HepG2 (cell line): ENCODE results near the gene LIME1. TPM values are rescaled to one million over a fixed set of nuclear protein-coding genes. Genes with fewer than 3 reads are reported as not detected.

Experiments used
- CENPT ChIP-seq: sonication (generic); formaldehyde crosslinking; IDR thresholded peaks from 2 replicates; pipeline ENCODE4 v1.8.0; 2022; ENCODE audit warnings: low read depth, mild to moderate bottlenecking, moderate library complexity, missing genetic modification reagents
- EZH2 ChIP-seq: conservative IDR thresholded peaks from 2 replicates; pipeline ENCODE4 v1.6.1; 2012; ENCODE audit warnings: mild to moderate bottlenecking, low read depth, low read length, moderate library complexity
- FOSL1 ChIP-seq: sonication (generic); formaldehyde crosslinking; IDR thresholded peaks from 2 replicates; pipeline ENCODE4 v1.9.0; 2021; ENCODE audit warnings: missing genetic modification reagents, borderline replicate concordance
- MAZ ChIP-seq, 2 experiments: sonication (generic) in 1 of 2; formaldehyde crosslinking in 1 of 2; IDR thresholded peaks; 2 replicates each; pipeline versions ENCODE4 v1.5.0 to v1.6.1; 2012 to 2020; ENCODE audit warnings: low read depth in 2 of 2, mild to moderate bottlenecking in 2 of 2, borderline replicate concordance in 1 of 2, improper control_type of control experiment in 1 of 2, low read length in 1 of 2, missing genetic modification reagents in 1 of 2, moderate library complexity in 1 of 2
- NFE2 ChIP-seq: sonication (generic); formaldehyde crosslinking; IDR thresholded peaks from 2 replicates; pipeline ENCODE4 v1.4.0; 2020; ENCODE audit warnings: missing genetic modification reagents
- PAWR ChIP-seq: sonication (generic); formaldehyde crosslinking; IDR thresholded peaks from 2 replicates; pipeline ENCODE4 v1.4.0; 2020; ENCODE audit warnings: missing genetic modification reagents, mild to moderate bottlenecking, borderline replicate concordance
- REXO4 ChIP-seq: sonication (generic); formaldehyde crosslinking; IDR thresholded peaks from 2 replicates; pipeline ENCODE4 v1.8.0; 2022; ENCODE audit warnings: missing genetic modification reagents, mild to moderate bottlenecking, borderline replicate concordance
- SKIL ChIP-seq: sonication (generic); formaldehyde crosslinking; IDR thresholded peaks from 2 replicates; pipeline ENCODE4 v1.8.0; 2022; ENCODE audit warnings: missing genetic modification reagents, mild to moderate bottlenecking, moderate library complexity, borderline replicate concordance
- SMYD3 ChIP-seq: sonication (generic); formaldehyde crosslinking; IDR thresholded peaks from 2 replicates; pipeline ENCODE4 v1.8.1; 2023; ENCODE audit warnings: mild to moderate bottlenecking, missing genetic modification reagents
- TOPORS ChIP-seq: sonication (generic); formaldehyde crosslinking; IDR thresholded peaks from 2 replicates; pipeline ENCODE4 v1.8.0; 2023; ENCODE audit warnings: mild to moderate bottlenecking, missing genetic modification reagents
- ZFP36L2 ChIP-seq: sonication (generic); formaldehyde crosslinking; IDR thresholded peaks from 2 replicates; pipeline ENCODE4 v1.4.0; 2020; ENCODE audit warnings: missing genetic modification reagents
- ZKSCAN1 ChIP-seq: fragments of 150-350 bp; IDR thresholded peaks from 2 replicates; pipeline ENCODE4 v1.6.1; 2014; ENCODE audit warnings: low read length
- ZNF414 ChIP-seq: sonication (generic); formaldehyde crosslinking; IDR thresholded peaks from 2 replicates; pipeline ENCODE4 v1.5.0; 2020; ENCODE audit warnings: missing genetic modification reagents
- ZNF775 ChIP-seq: sonication (generic); formaldehyde crosslinking; IDR thresholded peaks from 2 replicates; pipeline ENCODE4 v1.4.0; 2020; ENCODE audit warnings: missing genetic modification reagents, mild to moderate bottlenecking, moderate library complexity, borderline replicate concordance
- ZSCAN25 ChIP-seq: sonication (generic); formaldehyde crosslinking; IDR thresholded peaks from 2 replicates; pipeline ENCODE4 v1.8.0; 2022; ENCODE audit warnings: mild to moderate bottlenecking, missing genetic modification reagents
- polyA plus RNA-seq, 8 experiments: library from polyadenylated mRNA; depleted of rRNA in 3 of 8; stranded (reverse) in 7 of 8; unstranded in 1 of 8; fragments of >200 nt; fragmentation: Illumina TruSeq in 4 of 8; extraction: Trizol in 4 of 8; gene quantifications; 2 replicates each; pipeline versions ENCODE4 v1.2.1 to v1.2.3, GENCODE V29; 2011 to 2016; ENCODE audit warnings: low read depth in 4 of 8, missing spikeins in 1 of 8, mixed read lengths in 1 of 8; ENCODE audit not compliant: insufficient read depth in 1 of 8
- total RNA-seq, 5 experiments: library from RNA; depleted of rRNA; stranded (reverse); fragments of >200 nt; fragmentation: Illumina TruSeq; extraction: Trizol; gene quantifications; 2 replicates each; pipeline ENCODE4 v1.2.3, GENCODE V29; 2016; ENCODE audit warnings: low read depth in 1 of 5
- TF ChIP-seq, protein P1 (sequence below): sonication (generic); formaldehyde crosslinking; IDR thresholded peaks from 2 replicates; pipeline ENCODE4 v1.4.0; 2020; ENCODE audit warnings: mild to moderate bottlenecking, missing genetic modification reagents
- TF ChIP-seq, protein P2 (sequence below): sonication (generic); formaldehyde crosslinking; IDR thresholded peaks from 2 replicates; pipeline ENCODE4 v1.8.1; 2023; ENCODE audit warnings: missing genetic modification reagents, mild to moderate bottlenecking, borderline replicate concordance
- TF ChIP-seq, protein P3 (sequence below): sonication (generic); formaldehyde crosslinking; IDR thresholded peaks from 2 replicates; pipeline ENCODE4 v1.4.0; 2020; ENCODE audit warnings: mild to moderate bottlenecking, missing genetic modification reagents
- TF ChIP-seq, protein P4 (sequence below): IDR thresholded peaks from 2 replicates; pipeline ENCODE4 v1.6.1; 2016; ENCODE audit warnings: low read depth, missing genetic modification reagents, missing compliant biosample characterization

The LIME1 gene
- total and polyA plus RNA-seq, 2 of the 13 experiments (the other 11 are each of a cell fraction or from before 2014, with no cell fraction given), result 13.0 to 61.5 TPM

- TF ChIP-seq, protein P1, sequence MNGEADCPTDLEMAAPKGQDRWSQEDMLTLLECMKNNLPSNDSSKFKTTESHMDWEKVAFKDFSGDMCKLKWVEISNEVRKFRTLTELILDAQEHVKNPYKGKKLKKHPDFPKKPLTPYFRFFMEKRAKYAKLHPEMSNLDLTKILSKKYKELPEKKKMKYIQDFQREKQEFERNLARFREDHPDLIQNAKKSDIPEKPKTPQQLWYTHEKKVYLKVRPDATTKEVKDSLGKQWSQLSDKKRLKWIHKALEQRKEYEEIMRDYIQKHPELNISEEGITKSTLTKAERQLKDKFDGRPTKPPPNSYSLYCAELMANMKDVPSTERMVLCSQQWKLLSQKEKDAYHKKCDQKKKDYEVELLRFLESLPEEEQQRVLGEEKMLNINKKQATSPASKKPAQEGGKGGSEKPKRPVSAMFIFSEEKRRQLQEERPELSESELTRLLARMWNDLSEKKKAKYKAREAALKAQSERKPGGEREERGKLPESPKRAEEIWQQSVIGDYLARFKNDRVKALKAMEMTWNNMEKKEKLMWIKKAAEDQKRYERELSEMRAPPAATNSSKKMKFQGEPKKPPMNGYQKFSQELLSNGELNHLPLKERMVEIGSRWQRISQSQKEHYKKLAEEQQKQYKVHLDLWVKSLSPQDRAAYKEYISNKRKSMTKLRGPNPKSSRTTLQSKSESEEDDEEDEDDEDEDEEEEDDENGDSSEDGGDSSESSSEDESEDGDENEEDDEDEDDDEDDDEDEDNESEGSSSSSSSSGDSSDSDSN, result no peak
- TF ChIP-seq ZFP36L2 (no peak), ZSCAN25 (no peak), MAZ (IDR thresholded peaks at IDR 0.05; ENCODE audit: borderline replicate concordance, low read depth, low read length) (no peak), MAZ (CRISPR knock-in tag; IDR thresholded peaks at IDR 0.05; ENCODE audit: low read depth) (no peak), SMYD3 (CRISPR knock-in tag) (no peak), CENPT (CRISPR knock-in tag) (no peak), NFE2 (CRISPR knock-in tag) (no peak), SKIL (CRISPR knock-in tag) (no peak), FOSL1 (CRISPR knock-in tag) (no peak), ZNF775 (CRISPR knock-in tag) (no peak), TOPORS (CRISPR knock-in tag) (no peak), EZH2 (no peak), ZKSCAN1 (no peak), ZNF414 (CRISPR knock-in tag) (no peak), REXO4 (no peak), PAWR (CRISPR knock-in tag) (no peak)
- TF ChIP-seq, protein P2, sequence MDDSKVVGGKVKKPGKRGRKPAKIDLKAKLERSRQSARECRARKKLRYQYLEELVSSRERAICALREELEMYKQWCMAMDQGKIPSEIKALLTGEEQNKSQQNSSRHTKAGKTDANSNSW (CRISPR knock-in tag), result no peak
- TF ChIP-seq, protein P3, sequence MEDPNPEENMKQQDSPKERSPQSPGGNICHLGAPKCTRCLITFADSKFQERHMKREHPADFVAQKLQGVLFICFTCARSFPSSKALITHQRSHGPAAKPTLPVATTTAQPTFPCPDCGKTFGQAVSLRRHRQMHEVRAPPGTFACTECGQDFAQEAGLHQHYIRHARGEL (CRISPR knock-in tag), result no peak
- TF ChIP-seq, protein P4, sequence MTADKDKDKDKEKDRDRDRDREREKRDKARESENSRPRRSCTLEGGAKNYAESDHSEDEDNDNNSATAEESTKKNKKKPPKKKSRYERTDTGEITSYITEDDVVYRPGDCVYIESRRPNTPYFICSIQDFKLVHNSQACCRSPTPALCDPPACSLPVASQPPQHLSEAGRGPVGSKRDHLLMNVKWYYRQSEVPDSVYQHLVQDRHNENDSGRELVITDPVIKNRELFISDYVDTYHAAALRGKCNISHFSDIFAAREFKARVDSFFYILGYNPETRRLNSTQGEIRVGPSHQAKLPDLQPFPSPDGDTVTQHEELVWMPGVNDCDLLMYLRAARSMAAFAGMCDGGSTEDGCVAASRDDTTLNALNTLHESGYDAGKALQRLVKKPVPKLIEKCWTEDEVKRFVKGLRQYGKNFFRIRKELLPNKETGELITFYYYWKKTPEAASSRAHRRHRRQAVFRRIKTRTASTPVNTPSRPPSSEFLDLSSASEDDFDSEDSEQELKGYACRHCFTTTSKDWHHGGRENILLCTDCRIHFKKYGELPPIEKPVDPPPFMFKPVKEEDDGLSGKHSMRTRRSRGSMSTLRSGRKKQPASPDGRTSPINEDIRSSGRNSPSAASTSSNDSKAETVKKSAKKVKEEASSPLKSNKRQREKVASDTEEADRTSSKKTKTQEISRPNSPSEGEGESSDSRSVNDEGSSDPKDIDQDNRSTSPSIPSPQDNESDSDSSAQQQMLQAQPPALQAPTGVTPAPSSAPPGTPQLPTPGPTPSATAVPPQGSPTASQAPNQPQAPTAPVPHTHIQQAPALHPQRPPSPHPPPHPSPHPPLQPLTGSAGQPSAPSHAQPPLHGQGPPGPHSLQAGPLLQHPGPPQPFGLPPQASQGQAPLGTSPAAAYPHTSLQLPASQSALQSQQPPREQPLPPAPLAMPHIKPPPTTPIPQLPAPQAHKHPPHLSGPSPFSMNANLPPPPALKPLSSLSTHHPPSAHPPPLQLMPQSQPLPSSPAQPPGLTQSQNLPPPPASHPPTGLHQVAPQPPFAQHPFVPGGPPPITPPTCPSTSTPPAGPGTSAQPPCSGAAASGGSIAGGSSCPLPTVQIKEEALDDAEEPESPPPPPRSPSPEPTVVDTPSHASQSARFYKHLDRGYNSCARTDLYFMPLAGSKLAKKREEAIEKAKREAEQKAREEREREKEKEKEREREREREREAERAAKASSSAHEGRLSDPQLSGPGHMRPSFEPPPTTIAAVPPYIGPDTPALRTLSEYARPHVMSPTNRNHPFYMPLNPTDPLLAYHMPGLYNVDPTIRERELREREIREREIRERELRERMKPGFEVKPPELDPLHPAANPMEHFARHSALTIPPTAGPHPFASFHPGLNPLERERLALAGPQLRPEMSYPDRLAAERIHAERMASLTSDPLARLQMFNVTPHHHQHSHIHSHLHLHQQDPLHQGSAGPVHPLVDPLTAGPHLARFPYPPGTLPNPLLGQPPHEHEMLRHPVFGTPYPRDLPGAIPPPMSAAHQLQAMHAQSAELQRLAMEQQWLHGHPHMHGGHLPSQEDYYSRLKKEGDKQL (CRISPR knock-in tag), result no peak
Observed at GRCh38 chr20:63731410-63731809, 5.1 kb upstream of the LIME1 start (continued).
